Measurements from ENCODE around the gene C11orf52. TPM values are rescaled to one million over a fixed set of nuclear protein-coding genes. Genes with fewer than 3 reads are reported as not detected.
A peak's percentile ranks its signal among the peaks of the same experiment; 100 is the strongest.

Gene C11orf52
- total and polyA plus RNA-seq, 11 donors: 0.79 to 8.3 (median 2.1) TPM

DNA sequence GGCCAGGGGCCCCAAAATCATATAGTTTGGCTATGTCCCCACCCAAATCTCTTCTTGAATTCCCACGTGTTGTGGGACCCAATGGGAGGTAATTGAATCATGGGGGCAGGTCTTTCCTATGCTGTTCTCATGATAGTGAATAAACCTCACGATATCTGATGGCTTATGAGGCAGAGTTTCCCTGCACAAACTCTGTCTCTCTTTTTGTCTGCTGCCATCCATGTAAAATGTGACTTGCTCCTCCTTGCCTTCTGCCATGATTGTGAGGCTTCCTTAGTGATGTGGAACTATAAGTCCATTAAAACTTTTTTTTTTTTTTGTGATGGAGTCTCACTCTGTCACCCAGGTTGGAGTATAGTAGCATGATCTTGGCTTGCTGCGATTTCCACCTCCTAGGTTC, 32.9 kb downstream of the C11orf52 start:
- no peak for TF ChIP-seq POLR2A (IDR thresholded peaks at IDR 0.05)
- TF ChIP-seq, protein P1, sequence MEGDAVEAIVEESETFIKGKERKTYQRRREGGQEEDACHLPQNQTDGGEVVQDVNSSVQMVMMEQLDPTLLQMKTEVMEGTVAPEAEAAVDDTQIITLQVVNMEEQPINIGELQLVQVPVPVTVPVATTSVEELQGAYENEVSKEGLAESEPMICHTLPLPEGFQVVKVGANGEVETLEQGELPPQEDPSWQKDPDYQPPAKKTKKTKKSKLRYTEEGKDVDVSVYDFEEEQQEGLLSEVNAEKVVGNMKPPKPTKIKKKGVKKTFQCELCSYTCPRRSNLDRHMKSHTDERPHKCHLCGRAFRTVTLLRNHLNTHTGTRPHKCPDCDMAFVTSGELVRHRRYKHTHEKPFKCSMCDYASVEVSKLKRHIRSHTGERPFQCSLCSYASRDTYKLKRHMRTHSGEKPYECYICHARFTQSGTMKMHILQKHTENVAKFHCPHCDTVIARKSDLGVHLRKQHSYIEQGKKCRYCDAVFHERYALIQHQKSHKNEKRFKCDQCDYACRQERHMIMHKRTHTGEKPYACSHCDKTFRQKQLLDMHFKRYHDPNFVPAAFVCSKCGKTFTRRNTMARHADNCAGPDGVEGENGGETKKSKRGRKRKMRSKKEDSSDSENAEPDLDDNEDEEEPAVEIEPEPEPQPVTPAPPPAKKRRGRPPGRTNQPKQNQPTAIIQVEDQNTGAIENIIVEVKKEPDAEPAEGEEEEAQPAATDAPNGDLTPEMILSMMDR (IDR thresholded peaks at IDR 0.05): no peak
- intact Hi-C loops (cut with DNase I): no loop called here
- Histone ChIP-seq H3K36me3 (no peaks in the 10 kb centered on the region), H3K27me3 (no peaks in the 10 kb centered on the region), H3K4me1 (peaks cover 0 to 9% (median 5%) of the 10 kb centered on the region in 12 donors), H3K9me3 (no peaks in the 10 kb centered on the region), H3K27ac (no peak overlapping the region), H3K4me3 (no peak overlapping the region)
- DNase-seq (no peak), ATAC-seq (no peak)
- 91 to 95% (median 95%) methylated on average over 3 of the region's 3 CpGs for WGBS, 4 donors

DNA sequence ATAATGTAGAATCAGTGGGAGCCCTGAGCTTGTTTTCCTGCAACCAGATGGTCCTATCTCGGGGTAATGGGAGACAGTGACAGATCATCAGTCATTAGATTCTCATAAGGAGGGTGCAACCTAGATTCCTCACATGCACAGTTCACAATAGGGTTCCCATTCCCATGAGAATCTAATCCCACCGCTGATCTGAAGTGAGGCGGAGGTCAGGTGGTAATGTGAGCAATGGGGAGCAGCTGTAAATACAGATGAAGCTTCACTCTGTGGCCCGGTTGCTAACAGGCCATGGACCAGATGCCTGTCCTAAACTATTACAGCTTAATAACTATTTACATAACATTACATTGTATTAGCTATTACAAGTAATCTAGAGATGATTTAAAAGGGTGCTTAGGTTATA, 35.4 kb downstream of the C11orf52 start:
- 94 to 99% (median 96%) methylated on average over 4 of the region's 4 CpGs for WGBS, 4 donors
- Histone ChIP-seq H3K36me3 (no peaks in the 10 kb centered on the region), H3K27me3 (no peaks in the 10 kb centered on the region), H3K27ac (no peak overlapping the region), H3K4me1 (peaks cover 0 to 19% (median 7%) of the 10 kb centered on the region in 12 donors), H3K4me3 (no peak overlapping the region), H3K9me3 (no peaks in the 10 kb centered on the region)
- intact Hi-C loops (cut with DNase I): no loop called here
- DNase-seq (no peak), ATAC-seq (no peak)
- TF ChIP-seq, protein P1 (IDR thresholded peaks at IDR 0.05): no peak
- TF ChIP-seq POLR2A (IDR thresholded peaks at IDR 0.05): no peak

DNA sequence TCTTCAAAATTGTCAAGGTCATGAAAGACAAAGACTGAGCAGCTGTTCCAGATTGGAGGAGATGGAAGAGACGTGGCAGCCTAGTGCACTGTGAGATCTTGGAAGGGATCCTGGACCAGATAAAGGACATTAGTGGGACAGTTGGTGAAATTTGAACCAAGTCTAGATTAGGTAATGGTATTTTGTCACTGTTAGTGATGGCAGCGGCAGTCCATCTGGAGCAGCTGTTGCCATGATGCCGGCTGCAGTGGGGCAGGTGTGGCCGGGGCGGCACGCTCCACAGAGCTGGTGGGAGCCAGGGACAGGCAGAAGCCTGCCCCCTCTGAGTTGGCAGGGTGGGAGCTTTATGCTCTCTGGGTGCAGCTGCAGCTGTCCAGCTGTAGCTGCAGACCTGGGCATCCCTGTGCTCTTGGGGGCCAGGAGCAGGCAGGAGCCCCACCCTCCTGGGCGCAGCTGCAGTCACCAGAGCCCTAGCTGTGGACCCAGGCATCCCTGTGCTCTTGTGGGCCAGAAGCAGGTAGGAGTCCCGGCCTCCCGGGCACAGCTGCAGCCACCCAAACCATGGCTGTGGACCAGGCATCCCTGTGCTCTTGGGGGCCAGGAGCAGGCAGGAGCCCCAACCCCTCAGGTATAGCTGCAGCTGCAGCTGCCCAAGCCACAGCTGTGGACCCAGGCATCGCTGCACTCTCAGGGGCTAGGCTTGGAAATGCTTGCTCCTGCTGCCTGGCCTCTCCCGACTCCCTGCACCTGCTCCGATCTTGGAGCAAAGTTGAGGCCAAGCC, 39.1 kb downstream of the C11orf52 start:
- WGBS, 4 donors: 79 to 84% (median 82%) methylated on average over 9 to 12 of the region's 12 CpGs
- Histone ChIP-seq H3K4me3 (no peak overlapping the region), H3K27ac (peak overlapping the region in 2 of 12 donors; percentile 18 to 32)

DNA sequence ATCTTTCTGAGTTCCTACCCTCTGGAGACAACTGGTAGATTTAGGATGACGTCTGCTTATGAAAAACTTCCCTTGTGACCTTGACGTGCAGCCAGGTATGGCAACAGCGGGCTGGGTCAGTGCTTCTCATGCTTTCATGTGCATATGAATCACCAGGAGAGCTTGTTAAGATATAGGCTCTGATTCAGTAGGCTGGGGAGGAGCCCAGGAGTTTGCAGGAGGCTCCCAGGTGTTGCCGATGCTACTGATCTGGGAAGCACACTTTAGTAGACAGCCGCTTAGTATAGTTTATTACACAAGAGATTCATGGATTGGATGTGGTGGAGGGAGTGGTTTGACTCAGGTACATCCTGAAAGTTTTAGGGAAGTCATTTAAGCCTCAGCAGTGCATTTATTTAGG, 42.2 kb downstream of the C11orf52 start:
- Histone ChIP-seq H3K4me3 (no peak overlapping the region), H3K36me3 (peaks cover 0 to 8% (median 0%) of the 10 kb centered on the region in 9 donors), H3K27ac (no peak overlapping the region), H3K4me1 (peaks cover 0 to 11% (median 1%) of the 10 kb centered on the region in 12 donors), H3K27me3 (no peaks in the 10 kb centered on the region), H3K9me3 (no peaks in the 10 kb centered on the region)
- WGBS, 4 donors: 58 to 73% (median 67%) methylated on average over 5 of the region's 5 CpGs
- no peak for TF ChIP-seq POLR2A (IDR thresholded peaks at IDR 0.05)
- TF ChIP-seq, protein P1 (IDR thresholded peaks at IDR 0.05): no peak
- no peak for ATAC-seq
- DNase-seq: no peak
- intact Hi-C loops (cut with DNase I): no loop called here

More for the DNA sequence above, 39.1 kb downstream of the C11orf52 start:
- H3K36me3 ChIP-seq: no peaks in the 10 kb centered on the region
- no peaks in the 10 kb centered on the region for H3K9me3 ChIP-seq
- intact Hi-C loops (cut with DNase I): no loop called here
- TF ChIP-seq POLR2A (IDR thresholded peaks at IDR 0.05): no peak
- TF ChIP-seq, protein P1 (IDR thresholded peaks at IDR 0.05): no peak
- H3K4me1 ChIP-seq: peaks cover 0 to 11% (median 1%) of the 10 kb centered on the region in 12 donors
- no peaks in the 10 kb centered on the region for H3K27me3 ChIP-seq
- ATAC-seq: peak in 2 of 4 donors; percentile 42 to 55
- DNase-seq: no peak
